ENCODE measurements around the gene POLG. TPM values are rescaled to one million over a fixed set of nuclear protein-coding genes. Genes with fewer than 3 reads are reported as not detected.

The POLG gene
- total RNA-seq, 4 donors from 2014 or later = 61.1 to 110 (median 82.6) TPM

DNA sequence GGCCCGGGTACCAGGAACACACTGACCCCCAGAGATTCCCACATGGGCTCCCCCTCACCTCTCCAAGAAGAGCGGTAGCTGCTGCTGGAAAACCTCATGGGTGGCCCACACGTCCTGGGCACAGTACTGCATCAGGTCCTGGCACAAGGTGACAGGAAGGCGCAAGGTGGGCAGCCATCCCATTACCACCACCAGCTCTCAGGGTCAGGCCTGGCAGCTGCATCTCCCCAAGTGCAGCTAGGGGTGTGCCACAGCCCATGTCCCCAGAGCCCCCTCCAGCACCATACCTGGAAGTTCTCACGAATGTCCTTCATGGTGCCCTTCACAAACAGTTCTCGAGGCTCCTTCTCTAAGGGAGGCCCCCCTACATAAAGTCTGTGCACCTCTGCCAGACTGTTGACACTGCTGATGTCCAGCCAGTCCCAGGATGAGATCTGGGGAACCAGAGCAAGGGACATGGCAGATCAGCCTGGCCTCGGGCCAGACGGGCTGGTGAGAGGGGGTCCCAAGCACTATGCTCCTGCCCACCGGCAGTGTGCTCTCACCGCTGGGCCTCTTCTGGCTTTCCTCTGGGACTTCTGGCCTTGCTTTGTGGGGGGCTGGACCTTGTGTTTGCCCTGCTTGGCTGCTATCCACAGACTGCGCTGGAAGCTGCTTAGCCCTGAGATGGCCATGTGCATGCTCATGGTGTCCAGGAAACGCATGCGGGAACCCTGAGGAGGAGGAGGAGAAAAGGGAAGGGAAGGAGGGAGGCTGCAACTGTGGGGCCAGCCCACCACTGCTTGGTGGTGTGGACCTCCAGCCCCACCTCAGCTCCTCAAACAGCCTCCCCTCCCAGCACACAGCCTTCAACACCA lies 6.0 kb downstream of the POLG start:
- 88 to 93% methylated on average over 11 to 12 of the region's 13 CpGs for WGBS, 2 donors

DNA sequence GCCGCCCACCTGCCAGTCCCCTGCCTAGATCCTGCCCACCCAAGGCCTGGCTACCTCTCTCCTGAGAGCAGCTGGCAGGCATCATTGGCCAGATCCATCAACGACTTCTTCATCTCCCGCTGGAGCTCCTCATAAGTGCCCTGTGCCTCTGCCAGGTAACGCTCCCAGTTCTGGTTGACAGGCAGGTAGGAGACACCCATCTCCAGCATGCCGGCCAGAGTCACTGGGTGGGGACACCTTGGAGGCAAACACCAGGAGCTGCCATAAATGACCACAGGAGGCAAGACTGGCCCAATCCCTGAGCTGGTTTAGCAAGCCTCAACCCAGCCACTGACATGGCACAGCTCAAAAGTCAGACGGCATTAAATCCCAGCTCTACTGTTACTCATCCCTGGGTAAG lies 7.5 kb downstream of the POLG start:
- intact Hi-C loops (cut with DNase I; ENCODE audit: low total_unique reads) = no loop called here
- no peak overlapping the region for H3K4me3 ChIP-seq (ENCODE audit: low read depth, poor library complexity, severe bottlenecking)
- TF ChIP-seq, protein P1, sequence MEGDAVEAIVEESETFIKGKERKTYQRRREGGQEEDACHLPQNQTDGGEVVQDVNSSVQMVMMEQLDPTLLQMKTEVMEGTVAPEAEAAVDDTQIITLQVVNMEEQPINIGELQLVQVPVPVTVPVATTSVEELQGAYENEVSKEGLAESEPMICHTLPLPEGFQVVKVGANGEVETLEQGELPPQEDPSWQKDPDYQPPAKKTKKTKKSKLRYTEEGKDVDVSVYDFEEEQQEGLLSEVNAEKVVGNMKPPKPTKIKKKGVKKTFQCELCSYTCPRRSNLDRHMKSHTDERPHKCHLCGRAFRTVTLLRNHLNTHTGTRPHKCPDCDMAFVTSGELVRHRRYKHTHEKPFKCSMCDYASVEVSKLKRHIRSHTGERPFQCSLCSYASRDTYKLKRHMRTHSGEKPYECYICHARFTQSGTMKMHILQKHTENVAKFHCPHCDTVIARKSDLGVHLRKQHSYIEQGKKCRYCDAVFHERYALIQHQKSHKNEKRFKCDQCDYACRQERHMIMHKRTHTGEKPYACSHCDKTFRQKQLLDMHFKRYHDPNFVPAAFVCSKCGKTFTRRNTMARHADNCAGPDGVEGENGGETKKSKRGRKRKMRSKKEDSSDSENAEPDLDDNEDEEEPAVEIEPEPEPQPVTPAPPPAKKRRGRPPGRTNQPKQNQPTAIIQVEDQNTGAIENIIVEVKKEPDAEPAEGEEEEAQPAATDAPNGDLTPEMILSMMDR (IDR thresholded peaks at IDR 0.05) = no peak
- TF ChIP-seq POLR2A (IDR thresholded peaks at IDR 0.05) = no peak
- peak in 1 of 2 donors; percentile 67 for DNase-seq (ENCODE audit: low spot score in 2 of 2)
- WGBS, 2 donors = 84 to 97% methylated on average over 6 of the region's 6 CpGs

More for the DNA sequence above, 6.0 kb downstream of the POLG start:
- no peak overlapping the region for H3K4me3 ChIP-seq (ENCODE audit: low read depth, poor library complexity, severe bottlenecking)
- TF ChIP-seq POLR2A (IDR thresholded peaks at IDR 0.05) = no peak
- TF ChIP-seq, protein P1 (IDR thresholded peaks at IDR 0.05) = no peak
- intact Hi-C loops (cut with DNase I; ENCODE audit: low total_unique reads) = no loop called here
- peak in 1 of 2 donors; percentile 82 for DNase-seq (ENCODE audit: low spot score in 2 of 2)

DNA sequence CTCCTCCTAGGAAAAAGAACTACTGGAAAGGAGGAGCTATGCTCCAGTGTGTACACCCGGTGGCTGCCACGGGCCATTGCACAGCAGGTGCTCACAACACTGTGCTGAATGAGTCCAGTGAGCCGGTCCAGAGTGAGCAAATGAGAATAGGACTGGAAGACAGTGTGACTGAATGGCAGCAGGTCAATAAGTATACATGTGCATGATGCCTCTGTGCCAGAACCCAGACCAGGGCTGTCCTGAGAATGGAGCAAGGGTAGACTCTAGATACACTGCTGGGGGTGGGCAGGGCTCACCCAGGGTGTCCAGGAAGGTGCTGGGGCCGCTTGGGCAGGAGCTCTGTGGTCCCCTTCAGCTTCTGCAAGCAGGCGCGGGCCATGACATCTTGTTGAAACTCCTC lies 8.3 kb downstream of the POLG start:
- no peak for TF ChIP-seq POLR2A (IDR thresholded peaks at IDR 0.05)
- TF ChIP-seq, protein P1 (IDR thresholded peaks at IDR 0.05) = no peak
- DNase-seq (ENCODE audit: low spot score in 2 of 2) = peak in 1 of 2 donors; percentile 73
- WGBS, 2 donors = 89 to 93% methylated on average over 6 of the region's 6 CpGs
- intact Hi-C loops (cut with DNase I; ENCODE audit: low total_unique reads) = no loop called here
- no peak overlapping the region for H3K4me3 ChIP-seq (ENCODE audit: low read depth, poor library complexity, severe bottlenecking)

DNA sequence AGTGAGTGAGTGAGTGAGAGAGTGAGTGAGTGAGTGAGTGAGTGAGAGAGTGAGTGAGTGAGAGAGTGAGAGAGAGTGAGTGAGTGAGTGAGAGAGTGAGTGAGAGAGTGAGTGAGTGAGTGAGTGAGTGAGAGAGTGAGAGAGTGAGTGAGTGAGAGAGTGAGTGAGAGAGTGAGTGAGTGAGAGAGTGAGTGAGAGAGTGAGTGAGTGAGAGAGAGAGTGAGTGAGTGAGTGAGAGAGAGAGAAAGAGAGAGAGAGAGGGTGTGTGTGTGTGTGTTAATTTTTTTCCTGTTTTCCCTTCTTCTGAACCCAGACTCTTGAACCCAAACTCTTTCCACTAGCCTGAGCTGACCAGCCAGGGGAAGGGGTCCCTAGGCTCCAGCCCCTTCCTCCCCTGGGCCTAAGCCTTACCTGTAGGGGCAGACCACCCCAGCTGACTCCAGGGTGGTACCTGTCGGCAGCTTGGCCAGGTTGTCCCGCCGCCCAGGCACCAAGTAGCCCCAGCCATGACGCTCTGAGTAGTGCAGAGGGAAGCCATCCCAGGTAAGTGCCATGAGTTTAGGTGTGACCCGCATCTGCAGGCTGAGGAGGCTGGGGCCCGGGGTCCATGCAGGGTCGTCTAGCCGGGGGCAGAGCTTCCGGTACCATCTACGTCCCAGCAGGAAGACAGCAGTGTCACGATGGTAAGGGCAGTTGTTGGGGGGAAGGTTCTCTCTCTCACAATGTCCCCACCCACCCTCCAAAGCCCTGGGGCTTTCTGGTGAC lies 9.4 kb downstream of the POLG start:
- TF ChIP-seq, protein P1 (IDR thresholded peaks at IDR 0.05) = no peak
- no peak for TF ChIP-seq POLR2A (IDR thresholded peaks at IDR 0.05)
- intact Hi-C loops (cut with DNase I; ENCODE audit: low total_unique reads) = no loop called here
- WGBS, 2 donors = 93 to 96% methylated on average over 11 of the region's 11 CpGs
- peak in 1 of 2 donors; percentile 66 for DNase-seq (ENCODE audit: low spot score in 2 of 2)
- no peak overlapping the region for H3K4me3 ChIP-seq (ENCODE audit: low read depth, poor library complexity, severe bottlenecking)

DNA sequence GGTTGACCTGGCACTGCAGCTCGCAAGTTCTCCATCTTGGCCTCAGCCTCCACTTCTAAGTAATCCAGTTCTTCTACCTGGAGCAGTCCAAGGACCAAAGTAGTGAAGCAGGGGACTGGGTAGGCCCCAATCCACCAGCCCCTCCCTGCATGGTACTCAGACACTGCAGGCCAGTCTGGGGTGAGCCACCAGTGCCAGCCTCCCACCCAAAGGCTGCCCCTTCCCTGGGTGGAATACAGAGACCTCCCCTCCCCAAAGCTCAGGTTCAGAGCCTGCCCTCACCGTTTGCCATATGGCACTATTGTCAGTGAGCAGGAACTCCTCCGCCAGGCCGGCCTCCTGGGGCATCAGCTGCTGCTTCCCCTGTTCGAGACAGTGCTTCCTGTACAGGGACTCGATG lies 10.8 kb downstream of the POLG start:
- peak in 1 of 2 donors; percentile 67 for DNase-seq (ENCODE audit: low spot score in 2 of 2)
- WGBS, 2 donors = 88 to 90% methylated on average over 6 of the region's 6 CpGs
- TF ChIP-seq, protein P1 (IDR thresholded peaks at IDR 0.05) = no peak
- no peak for TF ChIP-seq POLR2A (IDR thresholded peaks at IDR 0.05)
- intact Hi-C loops (cut with DNase I; ENCODE audit: low total_unique reads) = no loop called here
- H3K4me3 ChIP-seq (ENCODE audit: low read depth, poor library complexity, severe bottlenecking) = no peak overlapping the region

Data from lower leg skin (tissue), 4 donors.